Limb (tissue), 2 donors: ENCODE data around the gene PRKG1.
"Not testable (repeated sequence)": the region's sequence is repeated elsewhere in the genome, so short reads cannot be mapped to it uniquely, and the experiment has no call there.

ENCODE experiments used
- DNase-seq, 2 donors: peaks; one replicate each; pipeline ENCODE4 v3.0.0-alpha.2; 2016; ENCODE audit errors: extremely low spot score in 2 of 2

Gene PRKG1

DNA sequence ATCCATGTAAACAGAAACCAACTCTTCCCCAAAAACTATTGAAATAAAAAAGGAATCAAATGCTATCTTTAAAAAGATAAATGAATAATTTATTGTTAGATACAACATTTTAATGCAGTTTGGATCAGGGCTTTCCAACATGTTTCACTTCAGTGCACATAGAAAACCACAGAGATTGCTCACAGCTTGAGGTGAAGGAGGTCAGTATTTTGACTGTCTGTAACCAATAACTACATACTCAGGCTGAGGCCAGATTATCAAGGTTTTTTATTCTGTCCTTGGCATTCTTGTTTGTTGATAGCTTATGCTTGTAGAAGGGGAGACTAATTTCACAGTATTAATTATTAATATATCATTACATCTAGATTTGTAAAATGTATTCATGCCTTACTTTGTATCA lies 195.5 kb downstream of the PRKG1 start:
- DNase-seq, result no peak

DNA sequence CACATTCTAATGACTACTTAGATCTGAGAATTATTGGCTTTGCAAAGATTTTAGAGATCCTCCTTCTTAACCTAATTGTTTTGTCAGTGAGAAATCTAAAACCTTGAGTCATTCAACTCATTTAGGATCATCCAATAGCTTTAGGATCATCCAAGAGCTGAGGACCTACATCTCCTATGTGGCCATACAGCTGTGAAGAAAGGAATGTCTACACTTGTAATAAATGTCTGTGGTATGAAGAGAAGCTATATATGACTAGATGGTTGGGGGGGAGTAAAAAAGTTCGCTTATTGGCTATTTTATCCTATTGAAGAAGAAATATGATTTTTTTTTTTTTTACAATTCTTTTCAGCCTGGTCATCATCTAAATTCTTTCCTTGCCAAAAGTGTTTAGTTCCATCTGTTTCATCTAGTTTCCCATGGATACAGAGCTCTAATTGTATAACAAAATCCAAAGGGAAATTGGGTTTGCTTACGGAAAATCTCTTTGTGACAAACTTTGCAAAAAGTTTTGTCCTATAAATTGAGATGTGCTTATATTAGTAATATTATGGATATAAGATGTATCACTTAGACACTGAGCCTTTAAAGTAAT lies 196.7 kb downstream of the PRKG1 start:
- no peak for DNase-seq

DNA sequence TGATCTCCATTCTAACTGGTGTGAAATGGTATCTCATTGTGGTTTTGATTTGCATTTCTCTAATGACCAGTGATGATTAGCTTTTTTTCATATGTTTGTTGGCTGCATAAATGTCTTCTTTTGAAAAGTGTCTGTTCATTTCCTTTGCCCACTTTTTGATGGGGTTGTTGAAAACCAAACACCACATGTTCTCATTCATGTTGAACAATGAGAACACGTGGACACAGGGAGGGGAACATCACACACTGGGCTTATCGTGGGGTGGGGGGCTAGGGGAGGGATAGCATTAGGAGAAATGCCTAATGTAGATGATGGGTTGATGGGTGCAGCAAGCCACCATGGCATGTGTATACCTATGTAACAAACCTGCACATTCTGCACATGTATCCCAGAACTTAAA lies 197.8 kb downstream of the PRKG1 start:
- not testable (repeated sequence) for DNase-seq

DNA sequence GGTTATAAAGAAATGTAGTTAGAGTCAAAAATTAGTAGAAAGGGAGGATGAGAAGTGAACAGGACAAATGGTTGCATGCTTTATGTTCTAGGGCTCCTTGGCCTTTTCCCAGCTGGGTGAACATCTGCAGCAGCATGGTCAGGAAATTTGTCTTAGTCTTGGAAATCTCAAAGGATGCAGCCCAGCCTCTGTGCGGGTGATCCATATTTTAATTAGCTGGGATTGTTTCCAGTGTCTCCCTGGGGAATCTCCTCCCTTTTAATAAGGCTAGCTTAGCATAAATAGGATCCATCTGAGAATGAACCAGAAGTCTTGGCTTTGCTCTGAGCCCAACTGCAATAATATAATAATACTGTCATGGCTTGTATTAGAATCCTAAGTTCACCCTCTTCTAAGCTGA lies 198.3 kb downstream of the PRKG1 start:
- DNase-seq, result no peak

DNA sequence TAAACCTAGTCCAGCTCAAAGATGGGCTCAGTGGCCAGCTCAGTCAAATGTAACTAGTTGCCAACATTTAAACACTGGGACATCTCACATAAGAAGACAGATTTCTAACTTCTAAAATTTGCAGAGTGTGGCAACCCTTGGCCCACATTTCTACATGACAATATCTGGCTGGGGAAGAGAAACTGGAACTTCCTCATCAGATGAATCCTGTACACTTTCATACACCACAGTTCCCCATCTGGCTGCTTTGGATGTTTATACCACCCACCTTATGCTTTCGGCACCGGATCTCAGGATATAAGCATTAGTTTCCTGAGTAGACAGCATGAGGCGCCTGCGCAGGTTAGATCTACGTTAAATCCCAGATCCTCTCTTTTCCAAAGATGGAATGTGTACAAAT lies 199.3 kb downstream of the PRKG1 start:
- DNase-seq, result no peak

DNA sequence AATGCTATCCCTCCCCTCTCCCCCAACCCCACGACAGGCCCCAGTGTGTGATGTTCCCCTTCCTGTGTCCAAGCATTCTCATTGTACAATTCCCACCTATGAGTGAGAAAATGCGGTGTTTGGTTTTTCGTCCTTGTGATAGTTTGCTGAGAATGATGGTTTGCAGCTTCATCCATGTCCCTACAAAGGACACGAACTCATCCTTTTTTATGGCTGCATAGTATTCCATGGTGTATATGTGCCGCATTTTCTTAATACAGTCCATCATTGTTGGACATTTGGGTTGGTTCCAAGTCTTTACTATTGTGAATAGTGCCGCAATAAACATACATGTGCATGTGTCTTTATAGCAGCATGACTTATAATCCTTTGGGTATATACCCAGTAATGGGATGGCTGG lies 201.8 kb downstream of the PRKG1 start:
- DNase-seq, result not testable (repeated sequence)

DNA sequence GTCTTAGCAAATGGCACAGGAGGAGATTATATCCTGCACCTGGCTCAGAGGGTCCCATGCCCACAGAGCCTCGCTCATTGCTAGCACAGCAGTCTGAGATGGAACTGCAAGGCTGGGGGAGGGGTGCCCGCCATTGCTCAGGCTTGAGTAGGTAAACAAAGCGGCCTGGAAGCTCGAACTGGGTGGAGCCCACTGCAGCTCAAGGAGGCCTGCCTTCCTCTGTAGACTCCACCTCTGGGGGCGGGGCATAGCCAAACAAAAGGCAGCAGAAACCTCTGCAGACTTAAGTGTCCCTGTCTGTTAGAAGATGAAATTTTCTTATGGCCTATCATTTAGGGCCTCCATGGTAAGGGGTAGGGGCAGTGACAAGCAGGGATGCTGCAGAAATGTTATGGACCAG lies 207.1 kb downstream of the PRKG1 start:
- DNase-seq, result not testable (repeated sequence)

DNA sequence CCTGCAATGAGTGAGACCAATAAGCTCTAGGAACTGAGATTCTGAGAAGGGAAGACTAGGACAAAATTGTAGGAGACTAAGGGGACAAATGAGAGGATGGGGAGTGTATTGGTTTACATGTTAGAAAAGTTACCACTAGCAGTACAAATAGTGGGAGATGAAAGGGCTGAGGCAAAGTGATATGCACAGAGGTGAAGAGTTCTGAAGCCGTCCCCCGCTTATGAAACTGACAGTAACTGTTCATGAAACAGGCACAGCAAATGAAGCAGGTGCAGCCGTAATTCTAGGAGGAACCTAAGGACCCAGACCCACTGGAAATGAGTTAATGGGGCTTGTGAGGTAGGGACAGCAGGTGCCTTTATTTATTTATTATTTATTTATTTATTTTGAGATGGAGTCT lies 211.3 kb downstream of the PRKG1 start:
- DNase-seq, result no peak

DNA sequence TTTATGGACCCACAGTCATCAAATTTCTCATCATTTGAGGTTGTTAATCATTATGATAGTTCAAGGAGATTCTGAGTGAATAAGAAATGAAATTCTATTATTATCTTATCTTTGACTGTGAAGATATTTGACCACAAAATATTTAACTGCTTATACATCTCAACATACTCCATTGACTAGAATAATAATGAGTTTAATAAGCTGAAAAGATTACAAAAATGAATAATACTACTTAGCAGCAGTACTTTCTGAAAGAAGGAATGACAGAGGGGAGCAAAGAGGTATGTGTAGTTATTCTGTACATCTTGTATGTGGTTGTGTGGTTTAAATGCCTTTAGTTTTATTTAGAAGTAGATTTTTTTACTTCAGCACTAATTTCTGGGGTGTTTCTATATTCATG lies 214.2 kb downstream of the PRKG1 start:
- no peak for DNase-seq

DNA sequence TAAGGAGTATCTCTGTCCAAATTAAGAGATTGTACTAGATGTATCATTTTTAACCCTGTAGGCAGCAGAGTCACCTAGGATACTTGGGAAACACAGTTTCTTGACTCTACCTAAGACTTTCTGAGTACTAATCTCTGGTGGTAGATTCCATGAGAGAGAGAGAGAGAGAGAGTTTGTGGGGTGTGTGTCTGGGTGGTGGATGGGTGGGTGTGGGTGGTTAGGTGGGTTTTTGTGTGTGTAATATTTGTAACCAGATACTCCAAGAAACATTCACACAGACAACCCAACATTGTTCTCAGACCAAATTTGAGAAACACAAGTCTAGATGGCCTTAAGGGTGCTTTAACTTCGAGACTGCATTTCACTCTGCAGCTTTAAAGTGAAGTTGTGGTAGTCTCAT lies 215.2 kb downstream of the PRKG1 start:
- DNase-seq, result no peak

DNA sequence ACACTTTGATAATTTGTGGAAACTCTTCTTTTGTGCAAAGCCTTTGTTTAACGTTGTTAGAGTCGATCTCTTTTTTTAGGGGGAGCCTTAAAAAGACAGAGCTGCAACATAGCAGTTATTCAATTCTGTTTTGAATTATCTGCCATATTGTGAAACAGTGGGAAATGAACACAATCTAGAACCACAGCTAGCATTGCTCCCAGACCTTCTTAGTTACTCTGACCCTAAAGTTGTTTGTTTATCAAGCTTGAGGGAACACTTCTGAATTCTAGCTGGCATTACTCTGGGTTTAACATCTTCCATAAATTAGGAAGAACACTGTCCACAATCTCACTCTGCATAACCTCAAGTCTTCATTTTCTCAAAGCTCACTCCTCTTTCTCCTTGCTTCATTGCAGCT lies 217.7 kb downstream of the PRKG1 start:
- DNase-seq, result no peak

DNA sequence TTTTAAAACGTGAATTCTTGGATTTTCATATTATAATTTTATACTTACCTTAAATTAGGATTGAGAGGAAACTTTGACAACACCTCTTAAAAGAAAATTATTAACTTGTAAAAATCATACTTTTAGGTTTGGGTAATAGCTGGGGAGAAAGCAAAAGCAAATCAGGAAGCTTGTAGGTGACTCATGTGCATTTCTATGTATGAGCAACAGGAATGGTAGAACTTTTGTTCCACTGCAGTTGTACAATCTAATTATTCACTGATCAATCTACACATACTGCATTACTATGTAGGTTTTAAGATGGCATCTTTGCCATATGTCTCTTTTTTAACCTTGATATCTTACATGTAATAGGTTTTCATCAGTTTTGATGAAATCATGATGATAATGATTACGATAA lies 223.2 kb downstream of the PRKG1 start:
- DNase-seq, result no peak

DNA sequence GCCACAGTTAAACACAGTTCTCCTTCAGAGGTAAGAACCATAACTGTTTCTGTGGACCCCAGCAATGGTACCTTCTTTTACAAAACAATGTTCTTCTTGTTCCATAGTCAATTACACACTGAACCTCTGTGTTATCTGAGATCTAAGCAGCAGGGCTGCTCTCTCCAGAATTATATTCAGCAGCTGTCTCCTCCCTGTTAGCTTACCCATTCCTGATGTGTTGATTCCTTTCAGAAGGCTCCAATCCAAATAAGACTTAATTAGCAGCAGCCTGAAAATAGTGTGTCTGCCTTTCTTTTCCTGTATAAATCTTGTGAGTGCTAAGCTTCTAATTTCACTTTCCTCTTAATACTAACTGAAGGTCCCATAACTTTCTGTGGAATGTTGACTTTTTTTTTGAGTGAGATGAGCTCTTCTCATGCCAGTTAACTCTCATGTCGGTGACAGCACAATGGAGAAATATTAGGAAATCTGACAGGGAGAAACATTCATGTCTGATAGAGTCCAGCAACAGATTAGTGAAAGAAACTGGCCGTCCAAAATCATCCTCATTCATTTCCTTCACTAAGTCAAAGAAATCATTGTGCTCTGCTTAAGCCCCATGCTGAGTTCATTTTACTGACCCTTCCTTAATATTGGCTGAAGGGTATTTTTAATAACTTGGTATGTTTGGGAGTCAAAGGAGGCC lies 226.5 kb downstream of the PRKG1 start:
- DNase-seq, result peak in 1 of 2 donors; percentile 64

DNA sequence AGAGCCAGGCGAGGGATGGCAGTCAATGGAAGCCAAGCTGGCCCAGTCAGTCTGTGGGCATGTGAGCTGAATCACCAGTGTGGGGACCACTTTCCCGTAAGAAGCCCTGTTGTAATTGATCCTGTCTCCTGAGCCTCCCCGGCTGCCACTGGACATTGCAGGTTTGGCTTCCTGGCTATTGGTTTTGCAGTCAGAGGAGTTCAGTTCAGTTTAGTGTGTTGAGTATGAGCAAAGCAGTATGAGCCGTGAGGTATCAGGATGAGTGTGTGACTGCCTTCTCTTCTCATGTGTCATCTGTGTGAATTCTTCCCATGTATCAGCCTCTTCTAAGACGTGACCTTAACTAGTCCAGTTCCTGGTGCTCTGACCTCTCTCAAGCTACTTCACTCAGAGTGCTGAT lies 227.4 kb downstream of the PRKG1 start:
- peak in 1 of 2 donors; percentile 29 for DNase-seq

DNA sequence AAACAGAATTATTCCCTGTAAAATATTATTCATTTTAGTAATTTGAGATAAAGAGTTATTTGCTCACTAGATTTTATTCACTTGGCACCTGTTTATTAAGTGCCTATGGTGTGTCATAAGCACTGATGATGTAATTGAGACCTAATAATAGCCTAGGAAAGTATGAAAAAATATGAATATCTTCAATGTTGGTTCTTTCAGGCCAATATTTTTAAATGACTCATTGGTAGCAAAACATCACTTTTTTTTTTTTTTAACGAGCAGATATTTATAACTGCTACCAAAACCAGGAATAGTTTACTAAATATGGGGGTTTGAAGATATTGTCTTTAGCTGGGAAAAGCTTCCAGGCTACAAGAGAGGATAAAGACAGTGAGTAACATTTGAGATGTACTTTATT lies 228.0 kb downstream of the PRKG1 start:
- DNase-seq, result no peak

DNA sequence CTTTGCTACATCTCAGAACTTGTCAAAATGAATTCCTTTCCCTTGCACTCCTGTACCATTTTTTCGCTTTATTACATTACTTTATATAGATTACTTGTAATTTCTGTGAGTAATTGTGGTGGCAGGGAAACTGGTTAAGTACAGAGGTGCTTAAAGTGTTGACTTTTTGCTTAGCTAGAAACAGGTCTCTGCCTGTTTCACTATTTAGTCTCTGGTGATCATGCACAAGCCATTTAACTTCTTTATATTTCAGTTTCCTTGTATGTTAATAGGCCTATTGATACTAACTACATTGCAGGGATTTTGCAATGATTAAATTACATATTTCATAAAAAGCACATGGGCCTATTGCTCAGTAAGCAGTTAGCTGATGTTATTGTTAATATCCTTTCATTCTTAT lies 233.8 kb downstream of the PRKG1 start:
- DNase-seq, result no peak

DNA sequence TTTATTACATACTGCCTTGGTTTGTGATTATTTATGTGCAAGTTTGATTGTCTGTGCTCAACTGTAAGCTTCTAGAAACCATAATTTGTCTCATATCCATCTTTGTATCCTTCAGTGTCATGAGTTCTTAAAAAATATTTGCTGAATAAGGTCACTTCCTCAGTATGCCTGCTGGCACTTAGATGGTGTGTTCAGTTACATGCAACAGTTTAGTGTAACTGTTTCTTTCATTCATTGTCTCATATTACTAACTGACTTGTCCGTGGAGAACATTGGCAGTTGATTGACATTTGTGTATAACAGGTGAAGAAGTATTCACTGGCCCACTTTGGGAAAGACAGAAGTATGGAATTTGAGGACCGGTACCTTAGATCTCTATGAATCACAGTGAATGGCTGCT lies 236.9 kb downstream of the PRKG1 start:
- no peak for DNase-seq

DNA sequence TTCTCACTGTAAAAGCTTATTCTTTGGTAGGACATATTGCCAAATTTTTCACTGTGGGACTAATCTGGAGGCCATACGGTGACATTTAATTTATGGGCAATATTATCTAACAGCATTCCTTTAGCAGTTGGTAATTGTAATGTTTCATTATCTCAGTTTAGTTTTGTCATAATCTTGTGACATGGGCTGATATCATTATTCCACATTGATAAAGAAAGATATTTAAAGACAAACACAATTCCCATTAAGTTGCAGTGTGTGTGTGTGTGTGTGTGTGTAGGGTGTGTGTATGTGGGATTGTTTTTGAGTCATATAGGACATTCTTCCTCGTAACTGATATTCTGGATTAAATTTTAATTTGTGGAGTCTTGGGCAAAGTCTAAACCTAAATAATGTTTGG lies 238.5 kb downstream of the PRKG1 start:
- no peak for DNase-seq

DNA sequence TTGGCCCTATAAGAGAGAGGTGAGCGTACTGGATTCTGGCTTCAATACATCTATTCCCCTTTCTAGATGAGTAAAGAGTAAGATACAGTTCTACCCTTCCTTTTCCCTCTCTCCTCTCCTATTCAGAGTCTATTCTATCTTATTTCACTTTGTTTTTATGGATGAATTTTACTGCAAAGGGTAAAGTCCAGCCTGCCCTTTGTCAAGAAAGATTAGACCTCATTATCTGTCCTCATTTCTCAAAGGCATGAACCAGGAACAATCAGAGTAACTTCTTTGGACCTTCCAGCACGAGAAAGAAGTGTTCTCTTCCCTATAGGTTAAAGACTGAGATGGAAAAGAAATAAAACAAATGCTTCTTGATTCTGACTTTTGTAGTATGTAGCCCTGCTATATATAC lies 239.0 kb downstream of the PRKG1 start:
- DNase-seq, result no peak

DNA sequence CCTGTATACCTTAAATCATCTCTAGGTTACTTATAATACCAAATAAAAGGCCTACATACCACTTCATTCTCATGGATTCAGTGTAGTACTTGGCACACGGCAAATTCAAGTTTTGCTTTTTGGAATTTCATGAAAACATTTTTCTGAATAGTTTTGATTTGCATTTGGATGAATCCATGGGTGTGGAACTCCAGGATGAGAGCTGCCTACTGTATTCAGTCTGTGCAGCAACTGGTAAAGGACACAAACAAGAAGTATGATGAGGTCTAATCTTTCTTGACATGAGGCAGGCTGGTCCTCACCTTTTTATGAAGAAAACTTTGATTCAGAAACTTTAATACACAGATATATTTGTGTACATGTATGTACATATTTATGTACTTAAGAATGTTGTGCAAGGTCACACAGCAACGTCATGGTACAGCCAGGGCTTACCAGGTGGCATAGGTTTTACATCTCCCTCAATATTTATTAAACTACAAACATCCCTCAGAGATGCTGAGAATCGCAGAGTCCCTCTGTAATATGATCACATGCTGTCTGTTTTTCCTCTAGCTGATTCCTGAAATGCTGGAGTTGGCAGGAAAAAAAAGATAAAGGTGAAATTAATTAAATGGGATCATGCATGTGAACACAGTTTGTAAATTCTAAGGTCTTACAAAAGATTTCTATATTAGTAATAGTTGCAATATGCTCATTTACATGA lies 239.6 kb downstream of the PRKG1 start:
- DNase-seq, result no peak

DNA sequence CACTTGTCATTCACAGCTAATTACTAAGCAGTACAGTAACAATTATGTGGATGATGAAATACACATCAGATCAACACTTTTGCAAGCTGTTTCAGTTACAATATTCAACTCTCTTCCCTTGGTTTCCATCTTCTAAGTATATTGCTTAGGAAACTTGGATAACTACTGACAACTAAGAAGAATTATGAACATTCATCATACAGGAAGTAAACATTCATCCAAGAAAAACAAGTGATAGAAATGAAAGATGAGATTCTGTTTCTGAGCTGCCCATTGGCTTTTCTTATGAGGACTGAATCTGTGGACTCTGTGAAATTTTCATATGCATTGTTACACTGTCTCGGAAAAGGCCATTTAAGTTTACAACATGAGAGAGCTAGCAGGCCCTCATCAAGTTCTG lies 240.2 kb downstream of the PRKG1 start:
- DNase-seq, result no peak

DNA sequence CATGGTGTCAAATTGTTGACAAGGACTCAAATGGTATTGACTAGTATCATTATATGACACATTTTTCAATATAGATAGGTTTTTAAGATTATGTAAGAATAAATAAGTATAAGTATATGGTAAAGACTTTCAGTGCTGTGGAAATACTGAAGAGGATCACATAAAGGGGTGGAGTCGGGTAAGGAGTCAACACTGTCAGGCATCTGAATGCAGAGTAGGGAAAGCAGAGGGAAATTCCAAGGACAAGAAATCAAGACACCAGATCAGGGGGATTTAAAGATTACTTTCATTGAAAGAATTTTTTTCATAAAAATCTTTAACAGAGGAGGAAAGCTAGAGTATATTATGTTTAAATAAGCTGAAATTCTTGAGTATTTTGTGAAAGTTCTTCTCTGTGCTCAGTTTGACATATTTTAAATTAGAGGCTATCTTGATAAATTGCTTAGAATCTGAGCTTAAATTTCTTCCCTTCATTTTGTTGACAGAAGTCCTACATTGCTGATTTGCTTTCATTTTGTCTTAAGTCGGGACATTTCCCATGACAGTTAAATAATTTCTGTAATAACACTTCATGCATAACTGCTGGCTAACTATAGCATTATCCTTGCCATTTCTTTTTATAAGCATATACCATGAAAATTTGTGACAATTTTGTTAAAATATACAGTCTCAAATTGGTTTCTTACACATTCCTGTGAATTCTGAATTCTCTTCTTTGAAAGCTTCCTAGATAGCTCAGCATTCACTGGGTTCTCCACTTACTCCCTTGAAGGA lies 244.3 kb downstream of the PRKG1 start:
- DNase-seq, result no peak

DNA sequence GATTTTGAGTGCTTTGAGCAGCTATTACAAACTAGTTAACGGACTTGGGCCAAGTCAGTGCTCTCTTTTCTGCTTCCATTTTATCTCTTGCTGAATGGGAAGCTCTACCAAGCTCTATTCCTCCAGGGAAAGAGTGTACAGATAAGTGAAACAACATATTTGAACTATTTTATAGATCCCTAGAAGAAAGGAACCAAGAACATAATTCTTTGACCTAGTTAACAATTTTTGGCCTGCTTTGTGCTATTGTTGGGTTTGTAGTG lies 244.8 kb downstream of the PRKG1 start:
- DNase-seq, result no peak
